Measurements from ENCODE around the gene ATAD3A.
"Not testable (repeated sequence)": the region's sequence is repeated elsewhere in the genome, so short reads cannot be mapped to it uniquely, and the experiment has no call there.

The ATAD3A gene

GRCh38 chr1:1490633-1491230, 21.2 kb upstream of the ATAD3A start:
- DNase-seq: no peak

- no peak for DNase-seq
Measured at GRCh38 chr1:1491601-1492000, 20.4 kb upstream of the ATAD3A start.

- not testable (repeated sequence) for DNase-seq
Measured at GRCh38 chr1:1494311-1494710, 17.7 kb upstream of the ATAD3A start.

GRCh38 chr1:1495461-1495975, 16.4 kb upstream of the ATAD3A start:
- not testable (repeated sequence) for DNase-seq

GRCh38 chr1:1504777-1505365, 7.1 kb upstream of the ATAD3A start:
- peak; percentile 65 for DNase-seq

GRCh38 chr1:1505366-1505798, 6.6 kb upstream of the ATAD3A start:
- peak; percentile 46 for DNase-seq

GRCh38 chr1:1505801-1506200, 6.2 kb upstream of the ATAD3A start:
- DNase-seq: peak; percentile 46

GRCh38 chr1:1507305-1507704, 4.7 kb upstream of the ATAD3A start:
- DNase-seq: no peak

- DNase-seq: not testable (repeated sequence)
Measured at GRCh38 chr1:1508775-1509464, 3.0 kb upstream of the ATAD3A start.

- DNase-seq: not testable (repeated sequence)
Measured at GRCh38 chr1:1509465-1509850, 2.5 kb upstream of the ATAD3A start.

GRCh38 chr1:1510912-1511532, 940 bp upstream of the ATAD3A start:
- DNase-seq: peak; percentile 50

GRCh38 chr1:1512425-1512824, 463 bp downstream of the ATAD3A start:
- not testable (repeated sequence) for DNase-seq

GRCh38 chr1:1513675-1514074, 1.7 kb downstream of the ATAD3A start:
- not testable (repeated sequence) for DNase-seq

- DNase-seq: not testable (repeated sequence)
Measured at GRCh38 chr1:1514376-1514775, 2.4 kb downstream of the ATAD3A start.

GRCh38 chr1:1516923-1517322, 5.0 kb downstream of the ATAD3A start:
- DNase-seq: not testable (repeated sequence)

- DNase-seq: no peak
Measured at GRCh38 chr1:1517973-1518620, 6.1 kb downstream of the ATAD3A start.

- DNase-seq: not testable (repeated sequence)
Measured at GRCh38 chr1:1518621-1519007, 6.7 kb downstream of the ATAD3A start.

GRCh38 chr1:1519805-1520505, 8.0 kb downstream of the ATAD3A start:
- not testable (repeated sequence) for DNase-seq

- no peak for DNase-seq
Measured at GRCh38 chr1:1521331-1521730, 9.4 kb downstream of the ATAD3A start.

GRCh38 chr1:1522536-1522935, 10.6 kb downstream of the ATAD3A start:
- not testable (repeated sequence) for DNase-seq

GRCh38 chr1:1523226-1523625, 11.3 kb downstream of the ATAD3A start:
- DNase-seq: not testable (repeated sequence)

- DNase-seq: not testable (repeated sequence)
Measured at GRCh38 chr1:1523651-1524050, 11.7 kb downstream of the ATAD3A start.
